ENCODE data around the gene VAV2.

VAV2 gene

GRCh38 chr9:133878402-133878801, 113.7 kb downstream of the VAV2 start:
- Histone ChIP-seq H3K9me3 (ENCODE audit: control insufficient read depth, low read length) (no peaks in the 10 kb centered on the region), H3K4me2 (ENCODE audit: low read length) (no peak overlapping the region), H3K9ac (no peak overlapping the region), H3K27ac (no peak overlapping the region), H3K36me3 (ENCODE audit: control insufficient read depth, insufficient read depth, low read length) (no peaks in the 10 kb centered on the region), H3K4me1 (no peaks in the 10 kb centered on the region), H3K79me2 (no peaks in the 10 kb centered on the region), H2AFZ (no peak overlapping the region), H3K27me3 (ENCODE audit: control insufficient read depth, insufficient read depth, low read length) (no peaks in the 10 kb centered on the region), H3K4me3 (ENCODE audit: low read depth, low read length) (no peak overlapping the region)
- no peak for TF ChIP-seq CTCF (IDR thresholded peaks at IDR 0.05)

- H3K4me3 ChIP-seq (ENCODE audit: low read depth, low read length) = no peak overlapping the region
- H3K79me2 ChIP-seq = no peaks in the 10 kb centered on the region
- no peaks in the 10 kb centered on the region for H3K27me3 ChIP-seq (ENCODE audit: control insufficient read depth, insufficient read depth, low read length)
- no peak overlapping the region for H3K27ac ChIP-seq
- H3K4me1 ChIP-seq = no peaks in the 10 kb centered on the region
- no peaks in the 10 kb centered on the region for H3K9me3 ChIP-seq (ENCODE audit: control insufficient read depth, low read length)
- no peak overlapping the region for H2AFZ ChIP-seq
- no peak overlapping the region for H3K9ac ChIP-seq
- no peaks in the 10 kb centered on the region for H3K36me3 ChIP-seq (ENCODE audit: control insufficient read depth, insufficient read depth, low read length)
- H3K4me2 ChIP-seq (ENCODE audit: low read length) = no peak overlapping the region
- no peak for TF ChIP-seq CTCF (IDR thresholded peaks at IDR 0.05)
Observed at GRCh38 chr9:133877967-133878366, 114.2 kb downstream of the VAV2 start.

GRCh38 chr9:133877327-133877726, 114.8 kb downstream of the VAV2 start:
- TF ChIP-seq CTCF (IDR thresholded peaks at IDR 0.05) = no peak
- Histone ChIP-seq H3K9ac (no peak overlapping the region), H3K4me2 (ENCODE audit: low read length) (no peak overlapping the region), H3K9me3 (ENCODE audit: control insufficient read depth, low read length) (no peaks in the 10 kb centered on the region), H2AFZ (no peak overlapping the region), H3K4me3 (ENCODE audit: low read depth, low read length) (no peak overlapping the region), H3K36me3 (ENCODE audit: control insufficient read depth, insufficient read depth, low read length) (no peaks in the 10 kb centered on the region), H3K4me1 (no peaks in the 10 kb centered on the region), H3K27ac (no peak overlapping the region), H3K27me3 (ENCODE audit: control insufficient read depth, insufficient read depth, low read length) (no peaks in the 10 kb centered on the region), H3K79me2 (no peaks in the 10 kb centered on the region)

- no peak for TF ChIP-seq CTCF (IDR thresholded peaks at IDR 0.05)
- Histone ChIP-seq H3K27me3 (ENCODE audit: control insufficient read depth, insufficient read depth, low read length) (no peaks in the 10 kb centered on the region), H2AFZ (no peak overlapping the region), H3K9me3 (ENCODE audit: control insufficient read depth, low read length) (no peaks in the 10 kb centered on the region), H3K79me2 (no peaks in the 10 kb centered on the region), H3K27ac (no peak overlapping the region), H3K36me3 (ENCODE audit: control insufficient read depth, insufficient read depth, low read length) (no peaks in the 10 kb centered on the region), H3K9ac (no peak overlapping the region), H3K4me3 (ENCODE audit: low read depth, low read length) (no peak overlapping the region), H3K4me1 (no peaks in the 10 kb centered on the region), H3K4me2 (ENCODE audit: low read length) (no peak overlapping the region)
Observed at GRCh38 chr9:133876836-133877235, 115.3 kb downstream of the VAV2 start.

- H3K27ac ChIP-seq = no peak overlapping the region
- no peak for TF ChIP-seq CTCF (IDR thresholded peaks at IDR 0.05)
Observed at GRCh38 chr9:133876144-133876543, 116.0 kb downstream of the VAV2 start.

More at GRCh38 chr9:133876144-133876543, 116.0 kb downstream of the VAV2 start:
- H3K4me2 ChIP-seq (ENCODE audit: low read length) = no peak overlapping the region
- H3K4me3 ChIP-seq (ENCODE audit: low read depth, low read length) = no peak overlapping the region
- no peak overlapping the region for H3K9ac ChIP-seq
- H3K27me3 ChIP-seq (ENCODE audit: control insufficient read depth, insufficient read depth, low read length) = no peaks in the 10 kb centered on the region
- no peaks in the 10 kb centered on the region for H3K9me3 ChIP-seq (ENCODE audit: control insufficient read depth, low read length)
- H3K36me3 ChIP-seq (ENCODE audit: control insufficient read depth, insufficient read depth, low read length) = no peaks in the 10 kb centered on the region
- H3K4me1 ChIP-seq = no peaks in the 10 kb centered on the region
- no peaks in the 10 kb centered on the region for H3K79me2 ChIP-seq
- H2AFZ ChIP-seq = no peak overlapping the region
